ENCODE results near the gene SMYD2.

DNA sequence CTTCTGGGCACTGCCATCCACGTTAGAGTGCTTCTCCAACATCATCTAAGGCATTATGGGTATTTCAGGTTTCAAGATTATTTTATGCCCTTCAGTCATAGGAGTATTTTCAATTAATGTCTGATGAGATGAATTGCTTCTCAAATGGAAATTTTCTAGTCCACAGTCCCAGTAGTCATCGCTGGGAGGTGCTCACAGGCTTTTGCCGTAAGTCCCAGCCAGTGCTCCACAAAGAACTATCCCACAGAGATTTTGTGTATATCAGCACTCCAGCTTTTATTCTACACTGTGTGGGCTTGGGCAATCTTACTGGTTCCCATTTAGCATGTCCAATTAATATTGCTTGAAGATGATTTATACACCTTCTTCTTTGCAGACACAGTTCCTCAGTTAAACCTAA is 61.0 kb downstream of the SMYD2 start:
- TF ChIP-seq, protein P1, sequence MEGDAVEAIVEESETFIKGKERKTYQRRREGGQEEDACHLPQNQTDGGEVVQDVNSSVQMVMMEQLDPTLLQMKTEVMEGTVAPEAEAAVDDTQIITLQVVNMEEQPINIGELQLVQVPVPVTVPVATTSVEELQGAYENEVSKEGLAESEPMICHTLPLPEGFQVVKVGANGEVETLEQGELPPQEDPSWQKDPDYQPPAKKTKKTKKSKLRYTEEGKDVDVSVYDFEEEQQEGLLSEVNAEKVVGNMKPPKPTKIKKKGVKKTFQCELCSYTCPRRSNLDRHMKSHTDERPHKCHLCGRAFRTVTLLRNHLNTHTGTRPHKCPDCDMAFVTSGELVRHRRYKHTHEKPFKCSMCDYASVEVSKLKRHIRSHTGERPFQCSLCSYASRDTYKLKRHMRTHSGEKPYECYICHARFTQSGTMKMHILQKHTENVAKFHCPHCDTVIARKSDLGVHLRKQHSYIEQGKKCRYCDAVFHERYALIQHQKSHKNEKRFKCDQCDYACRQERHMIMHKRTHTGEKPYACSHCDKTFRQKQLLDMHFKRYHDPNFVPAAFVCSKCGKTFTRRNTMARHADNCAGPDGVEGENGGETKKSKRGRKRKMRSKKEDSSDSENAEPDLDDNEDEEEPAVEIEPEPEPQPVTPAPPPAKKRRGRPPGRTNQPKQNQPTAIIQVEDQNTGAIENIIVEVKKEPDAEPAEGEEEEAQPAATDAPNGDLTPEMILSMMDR (IDR thresholded peaks at IDR 0.05; ENCODE audit: poor library complexity, severe bottlenecking): no peak
- TF ChIP-seq POLR2AphosphoS5 (IDR thresholded peaks at IDR 0.05): no peak
- TF ChIP-seq EZH2 (IDR thresholded peaks at IDR 0.05; ENCODE audit: borderline replicate concordance, insufficient read depth, low read length, poor library complexity, severe bottlenecking): no peak
- no peak for TF ChIP-seq RAD21 (conservative IDR thresholded peaks at IDR 0.05)
- no peak for TF ChIP-seq EP300 (conservative IDR thresholded peaks at IDR 0.05; ENCODE audit: poor library complexity, severe bottlenecking)
- TF ChIP-seq SMC3 (conservative IDR thresholded peaks at IDR 0.05; ENCODE audit: poor library complexity): no peak
- TF ChIP-seq, protein P2, sequence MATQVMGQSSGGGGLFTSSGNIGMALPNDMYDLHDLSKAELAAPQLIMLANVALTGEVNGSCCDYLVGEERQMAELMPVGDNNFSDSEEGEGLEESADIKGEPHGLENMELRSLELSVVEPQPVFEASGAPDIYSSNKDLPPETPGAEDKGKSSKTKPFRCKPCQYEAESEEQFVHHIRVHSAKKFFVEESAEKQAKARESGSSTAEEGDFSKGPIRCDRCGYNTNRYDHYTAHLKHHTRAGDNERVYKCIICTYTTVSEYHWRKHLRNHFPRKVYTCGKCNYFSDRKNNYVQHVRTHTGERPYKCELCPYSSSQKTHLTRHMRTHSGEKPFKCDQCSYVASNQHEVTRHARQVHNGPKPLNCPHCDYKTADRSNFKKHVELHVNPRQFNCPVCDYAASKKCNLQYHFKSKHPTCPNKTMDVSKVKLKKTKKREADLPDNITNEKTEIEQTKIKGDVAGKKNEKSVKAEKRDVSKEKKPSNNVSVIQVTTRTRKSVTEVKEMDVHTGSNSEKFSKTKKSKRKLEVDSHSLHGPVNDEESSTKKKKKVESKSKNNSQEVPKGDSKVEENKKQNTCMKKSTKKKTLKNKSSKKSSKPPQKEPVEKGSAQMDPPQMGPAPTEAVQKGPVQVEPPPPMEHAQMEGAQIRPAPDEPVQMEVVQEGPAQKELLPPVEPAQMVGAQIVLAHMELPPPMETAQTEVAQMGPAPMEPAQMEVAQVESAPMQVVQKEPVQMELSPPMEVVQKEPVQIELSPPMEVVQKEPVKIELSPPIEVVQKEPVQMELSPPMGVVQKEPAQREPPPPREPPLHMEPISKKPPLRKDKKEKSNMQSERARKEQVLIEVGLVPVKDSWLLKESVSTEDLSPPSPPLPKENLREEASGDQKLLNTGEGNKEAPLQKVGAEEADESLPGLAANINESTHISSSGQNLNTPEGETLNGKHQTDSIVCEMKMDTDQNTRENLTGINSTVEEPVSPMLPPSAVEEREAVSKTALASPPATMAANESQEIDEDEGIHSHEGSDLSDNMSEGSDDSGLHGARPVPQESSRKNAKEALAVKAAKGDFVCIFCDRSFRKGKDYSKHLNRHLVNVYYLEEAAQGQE (IDR thresholded peaks at IDR 0.05; ENCODE audit: borderline replicate concordance): no peak
- TF ChIP-seq MXI1 (conservative IDR thresholded peaks at IDR 0.05; ENCODE audit: poor library complexity, severe bottlenecking): no peak

All from neural cell (in vitro differentiated cells).